Measurements from ENCODE around the gene PREP. TPM values are rescaled to one million over a fixed set of nuclear protein-coding genes. Genes with fewer than 3 reads are reported as not detected.

Gene PREP
- total RNA-seq, 2 donors from 2014 or later: 99.9 to 113 TPM

DNA sequence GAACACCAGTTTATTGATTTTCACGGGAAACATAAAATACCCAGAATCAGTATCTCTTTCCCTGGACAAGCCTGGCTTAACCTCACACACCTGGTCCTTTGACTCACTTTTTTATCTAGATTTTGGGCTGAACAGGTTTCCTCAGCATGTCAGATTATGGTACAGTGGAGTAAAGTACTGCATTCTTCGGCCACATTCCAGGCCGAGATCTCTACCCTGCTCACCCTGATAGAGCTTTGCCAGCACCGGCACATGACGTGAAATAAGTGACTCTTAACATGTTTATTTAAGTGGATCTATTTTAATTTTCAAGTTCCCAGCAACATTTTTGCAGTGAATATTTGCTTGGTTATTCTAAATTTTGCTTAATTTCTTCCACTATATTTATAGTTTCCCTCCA, 144.1 kb downstream of the PREP start:
- no peak for TF ChIP-seq CTCF (IDR thresholded peaks at IDR 0.05)
- no peak for DNase-seq
- H3K27me3 ChIP-seq: no peaks in the 10 kb centered on the region
- no peaks in the 10 kb centered on the region for H3K36me3 ChIP-seq
- H3K4me3 ChIP-seq: no peak overlapping the region
- no peak overlapping the region for H3K9ac ChIP-seq (ENCODE audit: low read depth in 2 of 2, low read length in 2 of 2)
- H3K27ac ChIP-seq: no peak overlapping the region
- intact Hi-C loops (cut with DNase I): no loop called here
- H3K9me3 ChIP-seq: no peaks in the 10 kb centered on the region
- no peaks in the 10 kb centered on the region for H3K4me1 ChIP-seq

DNA sequence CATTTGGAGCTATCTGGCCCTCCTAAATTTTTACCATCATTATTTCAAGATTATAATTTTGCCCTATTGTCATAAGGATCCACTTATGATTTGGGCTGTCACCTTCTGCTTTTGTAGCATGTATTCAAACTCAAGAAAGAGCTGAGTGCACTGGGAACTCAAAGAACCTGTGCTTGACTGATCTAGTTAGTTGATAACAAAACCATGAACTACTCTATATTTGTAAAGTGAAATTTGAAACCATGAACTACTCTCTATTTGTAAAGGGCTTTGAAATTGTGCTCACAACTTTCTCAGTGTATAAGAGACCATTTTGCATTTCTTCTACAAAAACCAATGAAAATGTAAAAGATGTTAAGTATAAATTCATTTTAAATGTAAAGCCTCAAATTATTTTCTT, 145.5 kb downstream of the PREP start:
- no peak overlapping the region for H3K9ac ChIP-seq (ENCODE audit: low read depth in 2 of 2, low read length in 2 of 2)

GRCh38 chr6:105256619-105257018, 146.3 kb downstream of the PREP start:
- Histone ChIP-seq H3K27me3 (no peaks in the 10 kb centered on the region), H3K27ac (no peak overlapping the region), H3K4me3 (no peak overlapping the region), H3K36me3 (no peaks in the 10 kb centered on the region), H3K9ac (ENCODE audit: low read depth in 2 of 2, low read length in 2 of 2) (no peak overlapping the region), H3K9me3 (no peaks in the 10 kb centered on the region), H3K4me1 (no peaks in the 10 kb centered on the region)
- no peak for DNase-seq
- intact Hi-C loops (cut with DNase I): no loop called here
- TF ChIP-seq CTCF (IDR thresholded peaks at IDR 0.05): no peak

More for the DNA sequence above, 145.5 kb downstream of the PREP start:
- TF ChIP-seq CTCF (IDR thresholded peaks at IDR 0.05): no peak
- intact Hi-C loops (cut with DNase I): no loop called here
- DNase-seq: no peak
- Histone ChIP-seq H3K9me3 (no peaks in the 10 kb centered on the region), H3K4me3 (no peak overlapping the region), H3K4me1 (no peaks in the 10 kb centered on the region), H3K27ac (no peak overlapping the region), H3K27me3 (no peaks in the 10 kb centered on the region), H3K36me3 (no peaks in the 10 kb centered on the region)

DNA sequence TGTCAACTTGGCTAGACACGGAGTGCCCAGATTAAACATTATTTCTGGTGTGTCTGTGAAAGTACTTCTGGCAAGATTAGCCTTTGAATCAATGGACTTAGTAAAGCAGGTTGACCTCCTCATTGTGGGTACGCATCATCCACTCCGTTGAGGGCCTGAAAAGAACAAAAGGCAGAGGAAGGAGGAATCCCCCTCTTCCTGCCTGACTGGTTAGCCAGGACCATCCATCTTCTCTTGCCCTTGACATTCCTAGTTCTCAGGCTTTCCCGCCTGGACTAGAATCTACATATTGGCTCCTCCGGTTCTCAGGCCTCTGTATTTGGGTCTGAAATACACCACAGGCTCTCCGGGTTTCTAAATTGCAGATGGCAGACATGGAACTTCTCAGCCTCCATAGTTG, 149.1 kb downstream of the PREP start:
- TF ChIP-seq CTCF (IDR thresholded peaks at IDR 0.05): no peak

DNA sequence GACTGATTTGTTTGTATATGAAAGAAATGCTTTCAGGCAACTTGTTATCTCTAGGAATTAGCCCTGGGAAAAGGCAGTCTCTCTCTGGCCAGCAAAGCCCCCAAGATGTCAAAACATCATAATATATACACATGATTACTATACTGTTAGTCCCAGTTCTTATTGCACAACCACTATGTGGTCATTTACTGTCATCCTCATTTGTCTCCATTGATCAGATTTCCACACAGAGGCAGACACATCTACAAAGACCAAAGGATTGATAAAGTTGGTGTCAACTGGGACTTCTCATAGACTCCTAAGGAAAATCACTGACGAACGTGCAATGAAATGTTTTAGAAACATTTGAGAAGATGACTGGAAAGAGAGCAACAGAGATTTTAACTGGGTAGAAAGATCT, 151.2 kb downstream of the PREP start:
- Histone ChIP-seq H3K4me3 (no peak overlapping the region), H3K27me3 (no peaks in the 10 kb centered on the region), H3K9me3 (no peaks in the 10 kb centered on the region), H3K4me1 (no peaks in the 10 kb centered on the region), H3K27ac (no peak overlapping the region), H3K36me3 (no peaks in the 10 kb centered on the region), H3K9ac (ENCODE audit: low read depth in 2 of 2, low read length in 2 of 2) (no peak overlapping the region)
- intact Hi-C loops (cut with DNase I): no loop called here
- no peak for TF ChIP-seq CTCF (IDR thresholded peaks at IDR 0.05)
- no peak for DNase-seq

More for the DNA sequence above, 149.1 kb downstream of the PREP start:
- H3K4me3 ChIP-seq: no peak overlapping the region
- H3K9me3 ChIP-seq: no peaks in the 10 kb centered on the region
- no peaks in the 10 kb centered on the region for H3K4me1 ChIP-seq
- no peak for DNase-seq
- H3K27ac ChIP-seq: no peak overlapping the region
- no peaks in the 10 kb centered on the region for H3K36me3 ChIP-seq
- no peak overlapping the region for H3K9ac ChIP-seq (ENCODE audit: low read depth in 2 of 2, low read length in 2 of 2)
- intact Hi-C loops (cut with DNase I): no loop called here
- H3K27me3 ChIP-seq: no peaks in the 10 kb centered on the region

DNA sequence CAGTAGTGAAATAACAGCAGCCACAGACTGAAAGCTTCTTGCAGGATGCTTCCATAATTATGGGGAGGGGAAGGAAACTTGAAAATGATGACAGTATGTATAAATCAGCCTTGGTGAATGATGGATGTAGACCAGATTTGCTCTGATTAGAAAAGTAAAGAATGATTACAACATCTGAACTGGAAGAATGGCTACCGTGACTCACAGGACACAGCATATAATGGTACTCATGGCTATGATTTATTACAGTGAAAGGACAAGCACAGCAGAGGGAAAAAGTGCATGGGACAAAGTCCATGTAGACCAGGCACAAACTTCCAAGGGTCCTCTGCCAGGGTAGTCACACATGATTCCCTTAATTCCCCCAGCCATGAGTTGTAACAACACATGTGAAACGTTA, 152.3 kb downstream of the PREP start:
- Histone ChIP-seq H3K27me3 (no peaks in the 10 kb centered on the region), H3K4me3 (no peak overlapping the region), H3K9me3 (no peaks in the 10 kb centered on the region), H3K9ac (ENCODE audit: low read depth in 2 of 2, low read length in 2 of 2) (no peak overlapping the region), H3K27ac (no peak overlapping the region), H3K4me1 (no peaks in the 10 kb centered on the region), H3K36me3 (no peaks in the 10 kb centered on the region)
- no peak for TF ChIP-seq CTCF (IDR thresholded peaks at IDR 0.05)
- DNase-seq: no peak
- intact Hi-C loops (cut with DNase I): no loop called here

Measured in colonic mucosa (tissue), 4 donors.